Transverse colon (tissue), 4 donors: ENCODE measurements around the gene COMMD1. TPM values are rescaled to one million over a fixed set of nuclear protein-coding genes. Genes with fewer than 3 reads are reported as not detected.

Experiments used
- DNase-seq: peaks from one replicate; pipeline ENCODE4 v3.0.0-alpha.2; 2019
- H3K27ac ChIP-seq, 4 donors: fragments of 200-600 bp; sonication (generic); 2 replicates each; pipeline ENCODE4 v1.5.1; 2016 to 2018; ENCODE audit warnings: inconsistent platforms in 4 of 4
- H3K27me3 ChIP-seq: fragments of 200-600 bp; sonication (generic); 2 replicates; pipeline ENCODE4 v1.5.1; 2017; ENCODE audit warnings: inconsistent platforms
- H3K36me3 ChIP-seq, 4 donors: fragments of 200-600 bp; sonication (generic); 2 replicates each; pipeline ENCODE4 v1.5.1; 2017 to 2019; ENCODE audit warnings: inconsistent platforms in 4 of 4
- H3K4me1 ChIP-seq, 4 donors: fragments of 200-600 bp; sonication (generic); 2 replicates each; pipeline ENCODE4 v1.5.1; 2017 to 2020; ENCODE audit warnings: inconsistent platforms in 4 of 4
- H3K4me3 ChIP-seq, 4 donors: fragments of 200-600 bp; sonication (generic); 1 replicate in 1 of 4; 2 replicates in 3 of 4; pipeline versions ENCODE4 v1.5.1 to v1.6.1; 2017 to 2019; ENCODE audit warnings: inconsistent platforms in 4 of 4
- H3K9me3 ChIP-seq, 2 donors: fragments of 200-600 bp; sonication (generic); 2 replicates each; pipeline ENCODE4 v1.5.1; 2017 to 2019; ENCODE audit warnings: inconsistent platforms in 2 of 2
- EP300 ChIP-seq: sonication (generic); formaldehyde crosslinking; IDR thresholded peaks from one replicate; pipeline ENCODE4 v1.6.1; 2017; ENCODE audit warnings: antibody characterized with exemption, low read depth
- POLR2A ChIP-seq: fragments of 450-650 bp; IDR thresholded peaks from one replicate; pipeline ENCODE4 v1.6.1; 2016; ENCODE audit warnings: antibody characterized with exemption, mild to moderate bottlenecking, moderate library complexity
- POLR2AphosphoS5 ChIP-seq, 3 donors: sonication (generic); formaldehyde crosslinking; IDR thresholded peaks; one replicate each; pipeline ENCODE4 v1.6.1; 2016; ENCODE audit warnings: antibody characterized with exemption in 3 of 3
- WGBS, 2 donors: methylation state at CpG; one replicate each; pipeline ENCODE4 v1.1.5; 2018; ENCODE audit warnings: low coverage in 1 of 2; 5-methylcytosine and 5-hydroxymethylcytosine counted together
- in situ Hi-C, 4 donors: fragments of 200-750 bp; cut with MboI; loops; one replicate each; pipeline versions ENCODE4 v1.15.0 to v1.15.1; 2017; ENCODE audit warnings: low sequenced_read_pairs in 3 of 4, low pct_ligation_motif_present in 1 of 4, low pct_unique_long_range_greater_than_20kb in 1 of 4
- intact Hi-C: fragments of 100-400 bp; cut with DNase I; formaldehyde crosslinking; loops from one replicate; pipeline ENCODE4 v1.15.1; 2023; ENCODE audit warnings: low total_unique reads
- total RNA-seq, 4 donors: library from RNA; depleted of rRNA; stranded (reverse); fragments of >200 nt; gene quantifications; one replicate each; pipeline ENCODE4 v1.1.0, GENCODE V29; 2016
- TF ChIP-seq, protein P1 (sequence below), 5 experiments: fragments of 200-600 bp in 3 of 5; fragments of 450-650 bp in 2 of 5; sonication (generic) in 3 of 5; IDR thresholded peaks; 1 replicate in 2 of 5; 2 replicates in 3 of 5; pipeline ENCODE4 v1.5.1; 2016 to 2017; ENCODE audit warnings: antibody characterized with exemption in 5 of 5, inconsistent platforms in 3 of 5, mild to moderate bottlenecking in 2 of 5, moderate library complexity in 1 of 5

Gene COMMD1
- total RNA-seq, 4 donors from 2014 or later: 28.9 to 61.0 (median 36.8) TPM

DNA sequence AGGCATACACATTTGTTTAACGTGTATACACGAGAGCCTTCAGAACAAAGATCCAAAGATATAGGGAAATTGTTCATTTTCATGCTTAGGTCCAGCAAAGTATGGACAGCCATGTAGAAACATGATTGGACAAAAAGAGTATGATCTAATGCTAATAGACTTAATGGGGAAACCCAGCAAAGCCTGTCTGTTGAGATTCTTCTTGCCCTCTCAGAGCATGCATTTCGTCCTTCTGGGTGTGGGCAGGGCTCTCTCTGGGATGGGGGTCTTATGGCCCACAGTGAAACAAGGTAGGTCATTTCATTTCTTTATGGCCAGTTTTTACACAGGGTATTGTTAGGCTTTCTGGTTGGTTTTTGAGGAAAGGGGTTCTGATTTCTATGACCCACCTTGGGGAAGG is 124.4 kb downstream of the COMMD1 start:
- Histone ChIP-seq H3K4me1 (no peaks in the 10 kb centered on the region), H3K9me3 (no peaks in the 10 kb centered on the region), H3K4me3 (no peak overlapping the region), H3K27me3 (no peaks in the 10 kb centered on the region), H3K36me3 (no peaks in the 10 kb centered on the region), H3K27ac (no peak overlapping the region)
- intact Hi-C loops: no loop called here
- WGBS, 2 donors: 90 to 91% methylated on average over 3 of the region's 3 CpGs
- in situ Hi-C loops: no loop called here
- TF ChIP-seq POLR2A (no peak), POLR2AphosphoS5 (IDR thresholded peaks at IDR 0.05) (no peak), EP300 (no peak)
- TF ChIP-seq, protein P1, sequence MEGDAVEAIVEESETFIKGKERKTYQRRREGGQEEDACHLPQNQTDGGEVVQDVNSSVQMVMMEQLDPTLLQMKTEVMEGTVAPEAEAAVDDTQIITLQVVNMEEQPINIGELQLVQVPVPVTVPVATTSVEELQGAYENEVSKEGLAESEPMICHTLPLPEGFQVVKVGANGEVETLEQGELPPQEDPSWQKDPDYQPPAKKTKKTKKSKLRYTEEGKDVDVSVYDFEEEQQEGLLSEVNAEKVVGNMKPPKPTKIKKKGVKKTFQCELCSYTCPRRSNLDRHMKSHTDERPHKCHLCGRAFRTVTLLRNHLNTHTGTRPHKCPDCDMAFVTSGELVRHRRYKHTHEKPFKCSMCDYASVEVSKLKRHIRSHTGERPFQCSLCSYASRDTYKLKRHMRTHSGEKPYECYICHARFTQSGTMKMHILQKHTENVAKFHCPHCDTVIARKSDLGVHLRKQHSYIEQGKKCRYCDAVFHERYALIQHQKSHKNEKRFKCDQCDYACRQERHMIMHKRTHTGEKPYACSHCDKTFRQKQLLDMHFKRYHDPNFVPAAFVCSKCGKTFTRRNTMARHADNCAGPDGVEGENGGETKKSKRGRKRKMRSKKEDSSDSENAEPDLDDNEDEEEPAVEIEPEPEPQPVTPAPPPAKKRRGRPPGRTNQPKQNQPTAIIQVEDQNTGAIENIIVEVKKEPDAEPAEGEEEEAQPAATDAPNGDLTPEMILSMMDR (IDR thresholded peaks at IDR 0.05): no peak
- no peak for DNase-seq

DNA sequence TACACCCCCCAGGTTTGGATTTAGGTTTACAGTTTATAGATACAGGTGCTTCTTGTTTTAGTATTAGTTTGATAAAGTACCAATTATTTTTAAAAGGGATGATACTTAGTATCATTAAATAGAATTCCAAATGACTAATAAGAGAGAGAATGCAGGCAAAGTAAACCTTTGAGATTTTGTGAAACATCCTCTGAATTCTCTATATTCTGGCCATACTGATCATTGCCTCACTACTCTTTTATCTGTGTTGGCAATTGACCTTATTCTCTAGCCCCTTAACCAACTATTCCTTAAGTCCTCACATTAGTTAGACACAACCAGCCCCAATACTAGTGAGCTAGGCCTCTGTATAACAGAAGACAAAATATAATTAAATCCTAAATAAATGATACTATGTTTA is 125.4 kb downstream of the COMMD1 start:
- intact Hi-C loops: no loop called here
- in situ Hi-C loops: no loop called here
- no peak overlapping the region for H3K4me3 ChIP-seq

DNA sequence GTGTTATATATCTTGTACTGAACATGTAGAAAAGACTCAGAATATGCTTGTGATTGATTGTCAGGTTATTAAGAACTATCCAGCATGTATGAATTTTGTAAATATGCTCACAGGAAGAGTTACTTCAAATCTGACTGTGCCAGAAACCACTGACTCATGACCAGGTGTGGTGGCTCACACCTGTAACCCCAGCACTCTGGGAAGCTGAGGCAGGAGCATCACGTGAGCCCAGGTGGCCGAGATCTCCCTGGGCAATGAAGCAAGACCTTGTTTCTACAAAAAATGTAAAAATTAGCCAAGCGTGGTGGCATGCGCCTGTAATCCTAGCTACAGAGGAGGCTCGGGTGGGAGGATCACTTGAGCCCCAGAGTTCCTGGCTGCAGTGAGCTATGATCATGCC is 126.6 kb downstream of the COMMD1 start:
- TF ChIP-seq, protein P1 (IDR thresholded peaks at IDR 0.05): no peak
- TF ChIP-seq EP300: no peak
- TF ChIP-seq POLR2AphosphoS5 (IDR thresholded peaks at IDR 0.05): no peak
- no peak for TF ChIP-seq POLR2A
- Histone ChIP-seq H3K4me3 (no peak overlapping the region), H3K27ac (no peak overlapping the region), H3K9me3 (no peaks in the 10 kb centered on the region), H3K36me3 (no peaks in the 10 kb centered on the region), H3K4me1 (no peaks in the 10 kb centered on the region), H3K27me3 (no peaks in the 10 kb centered on the region)
- no peak for DNase-seq
- intact Hi-C loops: no loop called here
- WGBS, 2 donors: 83 to 100% methylated on average over 1 to 5 of the region's 5 CpGs
- in situ Hi-C loops: no loop called here

More for the DNA sequence above, 125.4 kb downstream of the COMMD1 start:
- H3K27ac ChIP-seq: no peak overlapping the region
- H3K36me3 ChIP-seq: no peaks in the 10 kb centered on the region
- TF ChIP-seq EP300 (no peak), POLR2A (no peak), POLR2AphosphoS5 (IDR thresholded peaks at IDR 0.05) (no peak)
- TF ChIP-seq, protein P1 (IDR thresholded peaks at IDR 0.05): no peak
- H3K9me3 ChIP-seq: no peaks in the 10 kb centered on the region
- H3K4me1 ChIP-seq: no peaks in the 10 kb centered on the region
- DNase-seq: no peak
- no peaks in the 10 kb centered on the region for H3K27me3 ChIP-seq

DNA sequence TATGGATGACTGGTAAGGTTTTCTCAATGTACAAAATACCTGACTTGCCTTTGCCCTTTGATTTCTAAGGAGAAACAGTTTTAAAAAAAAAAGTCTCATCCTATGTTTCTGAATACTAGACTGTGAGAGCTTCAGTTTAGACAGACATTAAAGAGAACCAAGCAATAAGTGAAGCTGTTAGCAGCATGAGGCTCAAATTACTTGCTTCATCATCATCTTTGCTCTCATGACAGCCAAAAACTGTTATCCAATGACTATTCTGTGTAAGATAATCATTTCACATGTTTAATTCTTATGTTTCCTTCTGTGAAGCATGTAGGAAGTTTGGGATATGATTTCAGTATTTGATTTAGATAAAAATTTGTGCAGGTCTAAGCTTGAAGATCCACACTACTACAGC is 129.2 kb downstream of the COMMD1 start:
- Histone ChIP-seq H3K9me3 (no peaks in the 10 kb centered on the region), H3K4me3 (no peak overlapping the region), H3K4me1 (peaks cover 0 to under 1% (median 0%) of the 10 kb centered on the region in 4 donors), H3K27me3 (no peaks in the 10 kb centered on the region), H3K36me3 (no peaks in the 10 kb centered on the region), H3K27ac (no peak overlapping the region)
- in situ Hi-C loops (no loop called here), intact Hi-C loops (no loop called here)
- DNase-seq: no peak
- TF ChIP-seq, protein P1 (IDR thresholded peaks at IDR 0.05): no peak
- TF ChIP-seq POLR2A: no peak
- TF ChIP-seq POLR2AphosphoS5 (IDR thresholded peaks at IDR 0.05): no peak
- TF ChIP-seq EP300: no peak
